Astrocyte of the spinal cord (primary cell): ENCODE results near the gene CDS2.

ENCODE experiments used
- DNase-seq: peaks from one replicate; pipeline ENCODE4 v3.0.0; 2011; ENCODE audit warnings: low read depth, low spot score
- H3K4me3 ChIP-seq: 2 replicates; pipeline ENCODE4 v1.5.1; 2011; ENCODE audit warnings: low read depth, mild to moderate bottlenecking, low read length, moderate library complexity
- in situ Hi-C: cut with HindIII; loops from 2 replicates; pipeline ENCODE4 v1.10.0; 2017; ENCODE audit warnings: low sequenced_read_pairs
- TF ChIP-seq, protein P1 (sequence below): IDR thresholded peaks from 2 replicates; pipeline ENCODE4 v1.5.1; 2012; ENCODE audit warnings: low read depth, mild to moderate bottlenecking, low read length, inconsistent platforms

CDS2 gene

DNA sequence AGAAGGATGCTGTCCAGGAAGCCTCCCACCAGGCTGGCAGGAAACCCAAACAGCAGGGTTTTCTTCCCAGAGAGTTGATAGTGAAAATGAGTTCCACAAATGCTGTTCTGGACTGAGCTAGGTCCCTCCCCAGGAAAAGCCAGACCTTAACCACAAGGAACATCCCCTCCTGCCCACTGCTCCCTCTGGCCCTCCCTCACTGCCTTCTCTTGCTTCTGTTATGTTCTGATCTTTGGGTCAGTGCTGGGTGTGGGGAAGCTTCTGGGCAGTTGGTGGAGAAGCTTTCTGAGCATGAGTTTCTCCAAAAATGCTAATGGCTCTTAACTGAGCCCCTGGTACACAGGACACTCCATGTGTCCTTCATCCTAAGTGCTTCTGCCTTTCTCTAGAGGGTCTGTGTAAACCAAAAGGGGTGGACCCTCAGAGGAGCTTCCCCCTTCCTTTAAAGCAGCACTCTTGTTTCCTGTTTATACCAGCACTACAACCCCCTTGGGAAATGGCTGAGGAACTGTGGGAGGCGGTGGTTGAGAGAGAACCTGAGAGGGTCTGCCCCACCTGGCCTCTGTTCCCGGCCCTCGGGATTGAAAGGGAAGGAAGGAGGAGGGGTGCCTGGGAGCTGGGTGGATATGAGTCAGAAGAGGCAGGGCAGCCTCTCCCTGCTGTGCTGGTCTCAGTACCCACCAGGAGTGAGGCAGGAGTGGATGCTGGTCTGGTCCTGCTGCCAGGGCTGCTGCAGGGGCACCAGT is 42.0 kb downstream of the CDS2 start:
- no peak overlapping the region for H3K4me3 ChIP-seq
- peak; percentile 70 for DNase-seq

DNA sequence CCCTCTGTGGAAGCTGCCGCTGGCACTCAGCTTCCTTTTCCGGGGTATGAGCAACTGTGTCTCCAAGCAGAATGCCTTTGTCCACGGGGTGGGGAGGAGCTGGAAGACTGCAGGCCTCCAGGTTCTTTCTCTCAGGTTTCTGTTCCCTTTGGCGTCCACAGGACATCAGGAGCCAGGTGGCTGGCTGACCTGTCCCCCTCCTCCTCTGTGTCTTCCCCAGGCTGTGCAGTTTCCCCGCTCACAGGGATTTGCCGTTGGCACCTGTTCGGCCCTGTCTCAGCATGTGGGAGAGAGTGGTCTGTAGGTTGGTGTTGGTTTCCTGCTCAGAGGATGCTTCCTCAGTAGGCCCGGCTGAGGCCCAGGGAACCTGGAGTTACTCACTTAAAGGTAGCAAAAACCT is 43.5 kb downstream of the CDS2 start:
- in situ Hi-C loops, result no loop called here
- DNase-seq, result no peak
- H3K4me3 ChIP-seq, result no peak overlapping the region
- TF ChIP-seq, protein P1, sequence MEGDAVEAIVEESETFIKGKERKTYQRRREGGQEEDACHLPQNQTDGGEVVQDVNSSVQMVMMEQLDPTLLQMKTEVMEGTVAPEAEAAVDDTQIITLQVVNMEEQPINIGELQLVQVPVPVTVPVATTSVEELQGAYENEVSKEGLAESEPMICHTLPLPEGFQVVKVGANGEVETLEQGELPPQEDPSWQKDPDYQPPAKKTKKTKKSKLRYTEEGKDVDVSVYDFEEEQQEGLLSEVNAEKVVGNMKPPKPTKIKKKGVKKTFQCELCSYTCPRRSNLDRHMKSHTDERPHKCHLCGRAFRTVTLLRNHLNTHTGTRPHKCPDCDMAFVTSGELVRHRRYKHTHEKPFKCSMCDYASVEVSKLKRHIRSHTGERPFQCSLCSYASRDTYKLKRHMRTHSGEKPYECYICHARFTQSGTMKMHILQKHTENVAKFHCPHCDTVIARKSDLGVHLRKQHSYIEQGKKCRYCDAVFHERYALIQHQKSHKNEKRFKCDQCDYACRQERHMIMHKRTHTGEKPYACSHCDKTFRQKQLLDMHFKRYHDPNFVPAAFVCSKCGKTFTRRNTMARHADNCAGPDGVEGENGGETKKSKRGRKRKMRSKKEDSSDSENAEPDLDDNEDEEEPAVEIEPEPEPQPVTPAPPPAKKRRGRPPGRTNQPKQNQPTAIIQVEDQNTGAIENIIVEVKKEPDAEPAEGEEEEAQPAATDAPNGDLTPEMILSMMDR, result no peak

More for the DNA sequence above, 42.0 kb downstream of the CDS2 start:
- in situ Hi-C loops, result no loop called here
- TF ChIP-seq, protein P1, result no peak

DNA sequence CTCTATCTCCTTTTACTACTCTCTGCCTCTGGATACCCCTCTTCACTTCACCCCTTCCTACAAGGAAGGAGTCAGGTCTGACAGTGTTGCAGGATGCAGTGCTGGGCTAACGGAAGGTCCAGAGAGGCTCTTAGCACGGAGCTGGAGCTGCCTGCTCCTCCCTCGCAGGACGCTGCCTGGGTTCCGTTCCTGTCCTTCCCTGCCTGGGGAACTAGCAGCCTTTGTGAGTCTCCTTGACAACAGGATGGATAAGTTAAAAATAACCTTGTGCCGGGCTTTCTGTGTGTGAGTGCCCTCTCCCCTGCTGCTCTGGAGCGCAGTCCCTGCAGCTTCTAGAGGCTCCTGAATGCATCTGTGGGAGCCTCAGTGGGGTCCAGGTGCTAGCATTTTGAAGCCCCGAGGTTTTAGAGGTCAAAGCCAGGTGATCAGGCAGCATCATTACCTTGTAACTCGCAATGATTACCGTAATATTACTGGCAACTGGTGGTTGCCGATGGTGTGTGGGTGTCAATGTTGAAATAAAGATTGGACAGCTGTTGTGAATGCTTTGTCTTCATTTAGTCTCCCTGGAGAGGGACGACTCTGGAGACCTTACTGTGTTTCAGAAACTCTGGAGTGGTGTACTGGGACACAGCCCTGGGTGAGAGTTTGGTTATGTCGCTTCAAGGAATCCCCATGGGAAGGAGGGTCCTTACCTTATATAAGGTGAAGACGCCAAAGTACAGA is 44.4 kb downstream of the CDS2 start:
- in situ Hi-C loops, result no loop called here
- peak; percentile 35 for DNase-seq
- no peak overlapping the region for H3K4me3 ChIP-seq
- TF ChIP-seq, protein P1, result no peak

DNA sequence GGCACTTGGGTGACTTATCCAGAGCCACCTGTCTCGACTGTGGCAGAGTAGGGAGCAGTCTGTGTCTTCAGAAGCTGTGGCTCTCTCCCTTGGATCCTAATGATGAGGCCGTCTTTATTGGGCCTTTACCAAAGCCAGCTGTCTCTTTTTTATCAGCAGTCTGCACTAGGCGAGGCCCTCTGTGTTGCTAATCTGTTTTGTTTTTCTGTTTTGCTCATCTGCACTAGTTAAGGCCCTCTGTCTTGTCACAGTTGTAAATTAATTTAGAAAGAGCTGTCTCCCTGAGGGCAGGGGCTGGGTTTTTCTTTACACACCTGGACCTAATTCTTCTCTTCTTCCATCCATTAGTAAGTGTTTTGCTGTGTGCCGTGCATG is 45.0 kb downstream of the CDS2 start:
- no peak for DNase-seq
- in situ Hi-C loops, result no loop called here
- H3K4me3 ChIP-seq, result no peak overlapping the region
- TF ChIP-seq, protein P1, result no peak

DNA sequence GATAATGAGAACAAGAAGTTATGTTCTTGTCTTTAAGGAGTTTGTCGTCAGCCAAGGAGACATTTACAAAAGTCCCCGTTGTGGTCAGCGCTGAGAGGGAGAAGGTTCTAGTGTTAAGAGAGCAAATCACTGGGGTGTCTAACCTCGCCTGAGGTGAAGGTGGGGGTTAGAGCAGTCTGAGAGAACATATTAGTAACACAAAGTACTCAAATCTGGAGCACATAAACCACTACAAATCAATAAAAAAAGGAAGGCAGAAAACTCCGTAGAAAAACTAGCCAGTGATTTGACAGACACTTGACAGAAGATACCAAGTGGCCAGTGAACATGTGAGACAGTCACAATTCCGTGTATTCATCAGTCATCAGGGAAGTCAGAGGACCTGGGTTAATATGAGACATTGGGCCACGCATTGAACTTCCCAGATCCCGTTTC is 45.4 kb downstream of the CDS2 start:
- DNase-seq, result no peak
- in situ Hi-C loops, result no loop called here
- TF ChIP-seq, protein P1, result no peak
- no peak overlapping the region for H3K4me3 ChIP-seq

DNA sequence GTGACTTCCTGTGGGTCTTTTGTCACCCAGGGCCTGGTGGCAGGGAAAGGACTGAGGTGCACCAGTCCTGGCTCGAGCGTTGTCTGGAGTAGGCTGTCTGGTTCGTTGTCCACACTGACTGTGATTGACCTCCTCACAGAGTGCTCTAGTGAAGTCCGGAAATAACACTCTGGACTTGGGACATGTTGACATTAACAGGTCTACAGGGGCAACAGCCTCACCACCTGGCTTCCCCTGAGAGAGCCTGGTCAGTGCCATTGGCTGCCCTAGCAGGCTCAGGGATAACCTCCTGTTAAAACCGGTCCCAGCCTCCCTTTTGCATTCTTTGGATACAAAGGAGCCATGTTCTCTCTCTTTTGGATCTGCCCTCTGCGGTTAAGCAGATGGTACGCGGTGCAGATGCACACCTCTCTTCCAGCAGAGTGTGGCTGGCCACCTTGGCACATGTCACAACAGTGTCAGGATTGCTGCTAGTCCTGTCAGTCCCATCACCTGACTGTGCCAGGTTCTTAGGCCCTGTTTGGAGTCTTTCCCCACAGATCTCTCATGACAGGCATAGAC is 46.2 kb downstream of the CDS2 start:
- TF ChIP-seq, protein P1, result no peak
- no peak overlapping the region for H3K4me3 ChIP-seq
- DNase-seq, result no peak
- in situ Hi-C loops, result no loop called here
